Pancreas (tissue), 10 donors: ENCODE results near the gene RANBP3. TPM values are rescaled to one million over a fixed set of nuclear protein-coding genes. Genes with fewer than 3 reads are reported as not detected.

Experiments
- ATAC-seq, 4 donors: fragments of 200-7000 bp; cut with Tn5 transposase; one replicate each; pipeline versions ENCODE4 v1.8.0 to v1.9.1; 2020; ENCODE audit warnings: mild to moderate bottlenecking in 4 of 4, moderate library complexity in 4 of 4
- DNase-seq, 6 donors: peaks; one replicate each; pipeline ENCODE4 v3.0.0-alpha.2; 2020
- FAIRE-seq: peaks from 2 replicates; lab custom pipeline; 2012; peaks lifted over from hg19 to GRCh38; lab: Jason Lieb, UNC
- H3K27ac ChIP-seq, 4 donors: fragments of 200-600 bp; sonication (generic); 1 replicate in 3 of 4; 2 replicates in 1 of 4; pipeline versions ENCODE4 v1.5.0 to v1.8.0; 2020
- H3K27me3 ChIP-seq, 4 donors: fragments of 200-600 bp; one replicate each; pipeline ENCODE4 v1.8.0; 2021
- H3K36me3 ChIP-seq, 3 donors: fragments of 200-600 bp; sonication (generic) in 1 of 3; one replicate each; pipeline versions ENCODE4 v1.5.0 to v1.8.0; 2020 to 2021
- H3K4me1 ChIP-seq, 3 donors: fragments of 200-600 bp; one replicate each; pipeline ENCODE4 v1.8.0; 2021
- H3K4me3 ChIP-seq, 4 donors: fragments of 200-600 bp; sonication (generic) in 2 of 4; one replicate each; pipeline versions ENCODE4 v1.5.0 to v1.8.0; 2020 to 2021
- H3K9me3 ChIP-seq, 4 donors: fragments of 200-600 bp; one replicate each; pipeline ENCODE4 v1.8.0; 2021
- WGBS, 2 donors: extraction: QIAGEN DNeasy Blood & Tissue Kit; methylation state at CpG; one replicate each; pipeline ENCODE4 v1.1.7; 2013; 5-methylcytosine and 5-hydroxymethylcytosine counted together
- intact Hi-C, 3 donors: fragments of 100-400 bp; cut with DNase I; formaldehyde crosslinking; loops; one replicate each; pipeline versions ENCODE4 v1.11.1 to v1.14.2; 2022
- polyA plus RNA-seq, 2 donors: library from polyadenylated mRNA; stranded (reverse); fragments of 200-250 nt; gene quantifications; one replicate each; pipeline ENCODE4 v1.2.3, GENCODE V29; 2013
- total RNA-seq, 6 donors: library from RNA; stranded (reverse); fragmentation: NEBNext Ultra II Directional in 4 of 6; extraction: Animal tissue kit (Norgen Biotek cat#: 25700) in 4 of 6; gene quantifications; one replicate each; pipeline versions ENCODE4 v1.2.1 to v1.2.4, GENCODE V29; 2021 to 2023
- TF ChIP-seq, protein P1 (sequence below), 4 donors: fragments of 200-600 bp; sonication (generic) in 3 of 4; IDR thresholded peaks; one replicate each; pipeline versions ENCODE4 v1.5.0 to v1.8.0; 2021; ENCODE audit warnings: antibody characterized with exemption in 4 of 4
- donor health status: healthy with polysubstance abuse.
- donor health status: DM: no; HTN: no; CAD: no; lungs with moderate emphysema.
- donor health status: DM: no; HTN: no; CAD: no.
- donor health status: control.
- donor health status: control.
- donor health status: Bipolar disorder and iron deficiency.
- donor health status: DM: yes; HTN: yes; CAD: no.
- donor health status: DM: no; HTN: no; CAD: no.
- donor health status: DM: no; HTN: no; CAD: no.
- donor health status: DM: yes; HTN: yes; CAD: no.

Gene RANBP3
- total and polyA plus RNA-seq, 8 donors, result 27.6 to 42.2 (median 34.7) TPM

DNA sequence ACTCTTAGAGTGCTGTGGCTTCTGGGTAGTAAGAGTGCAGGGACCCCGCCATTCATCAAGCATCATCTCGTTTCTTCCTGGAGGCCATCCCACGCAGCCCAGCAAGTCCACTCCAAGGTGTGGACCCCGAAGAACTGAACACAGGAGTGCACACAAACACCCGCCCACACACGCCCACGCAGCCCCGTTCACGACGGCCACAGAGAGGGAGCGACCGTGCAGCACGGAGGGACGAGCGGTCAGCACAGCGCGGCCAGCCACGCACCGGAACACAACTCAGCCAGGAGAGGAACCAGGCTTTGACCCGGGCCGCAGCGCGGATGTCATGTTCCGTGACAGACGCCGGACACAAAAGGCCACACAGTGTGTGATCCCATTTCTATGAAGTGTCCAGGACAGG is 18.2 kb upstream of the RANBP3 start:
- H3K4me1 ChIP-seq, result no peaks in the 10 kb centered on the region
- no peaks in the 10 kb centered on the region for H3K36me3 ChIP-seq
- TF ChIP-seq, protein P1, sequence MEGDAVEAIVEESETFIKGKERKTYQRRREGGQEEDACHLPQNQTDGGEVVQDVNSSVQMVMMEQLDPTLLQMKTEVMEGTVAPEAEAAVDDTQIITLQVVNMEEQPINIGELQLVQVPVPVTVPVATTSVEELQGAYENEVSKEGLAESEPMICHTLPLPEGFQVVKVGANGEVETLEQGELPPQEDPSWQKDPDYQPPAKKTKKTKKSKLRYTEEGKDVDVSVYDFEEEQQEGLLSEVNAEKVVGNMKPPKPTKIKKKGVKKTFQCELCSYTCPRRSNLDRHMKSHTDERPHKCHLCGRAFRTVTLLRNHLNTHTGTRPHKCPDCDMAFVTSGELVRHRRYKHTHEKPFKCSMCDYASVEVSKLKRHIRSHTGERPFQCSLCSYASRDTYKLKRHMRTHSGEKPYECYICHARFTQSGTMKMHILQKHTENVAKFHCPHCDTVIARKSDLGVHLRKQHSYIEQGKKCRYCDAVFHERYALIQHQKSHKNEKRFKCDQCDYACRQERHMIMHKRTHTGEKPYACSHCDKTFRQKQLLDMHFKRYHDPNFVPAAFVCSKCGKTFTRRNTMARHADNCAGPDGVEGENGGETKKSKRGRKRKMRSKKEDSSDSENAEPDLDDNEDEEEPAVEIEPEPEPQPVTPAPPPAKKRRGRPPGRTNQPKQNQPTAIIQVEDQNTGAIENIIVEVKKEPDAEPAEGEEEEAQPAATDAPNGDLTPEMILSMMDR (IDR thresholded peaks at IDR 0.05), result no peak
- WGBS, 2 donors, result 88 to 96% methylated on average over 26 of the region's 26 CpGs
- intact Hi-C loops, result no loop called here
- FAIRE-seq (no peak), ATAC-seq (no peak), DNase-seq (no peak)
- H3K4me3 ChIP-seq, result no peak overlapping the region
- H3K27ac ChIP-seq, result no peak overlapping the region
- no peaks in the 10 kb centered on the region for H3K9me3 ChIP-seq
- H3K27me3 ChIP-seq, result no peaks in the 10 kb centered on the region

DNA sequence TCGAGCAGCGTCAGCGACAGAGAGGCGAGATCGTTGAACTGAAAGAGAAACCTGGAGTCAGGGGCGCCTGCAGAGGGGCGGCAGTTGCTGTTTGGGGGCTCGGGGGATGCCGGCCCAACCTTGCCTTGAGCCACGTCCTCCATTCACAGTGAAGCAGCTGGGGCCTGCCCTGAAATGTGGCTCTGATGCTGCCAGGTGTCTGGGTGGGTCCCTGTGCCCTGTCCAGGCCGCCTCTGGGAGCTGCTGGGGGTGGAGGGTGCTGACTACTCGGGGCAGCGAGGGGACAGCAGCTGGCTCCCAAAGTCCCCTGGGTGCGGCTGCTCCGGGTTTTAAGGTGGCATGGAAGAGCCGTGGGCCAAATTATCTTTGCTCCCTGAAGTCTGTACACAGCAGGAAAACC is 17.7 kb upstream of the RANBP3 start:
- no peaks in the 10 kb centered on the region for H3K36me3 ChIP-seq
- H3K4me1 ChIP-seq, result no peaks in the 10 kb centered on the region
- intact Hi-C loops, result no loop called here
- 87 to 95% methylated on average over 16 of the region's 16 CpGs for WGBS, 2 donors
- TF ChIP-seq, protein P1 (IDR thresholded peaks at IDR 0.05), result no peak
- no peaks in the 10 kb centered on the region for H3K27me3 ChIP-seq
- no peak overlapping the region for H3K4me3 ChIP-seq
- ATAC-seq (no peak), DNase-seq (no peak), FAIRE-seq (no peak)
- no peak overlapping the region for H3K27ac ChIP-seq
- no peaks in the 10 kb centered on the region for H3K9me3 ChIP-seq

DNA sequence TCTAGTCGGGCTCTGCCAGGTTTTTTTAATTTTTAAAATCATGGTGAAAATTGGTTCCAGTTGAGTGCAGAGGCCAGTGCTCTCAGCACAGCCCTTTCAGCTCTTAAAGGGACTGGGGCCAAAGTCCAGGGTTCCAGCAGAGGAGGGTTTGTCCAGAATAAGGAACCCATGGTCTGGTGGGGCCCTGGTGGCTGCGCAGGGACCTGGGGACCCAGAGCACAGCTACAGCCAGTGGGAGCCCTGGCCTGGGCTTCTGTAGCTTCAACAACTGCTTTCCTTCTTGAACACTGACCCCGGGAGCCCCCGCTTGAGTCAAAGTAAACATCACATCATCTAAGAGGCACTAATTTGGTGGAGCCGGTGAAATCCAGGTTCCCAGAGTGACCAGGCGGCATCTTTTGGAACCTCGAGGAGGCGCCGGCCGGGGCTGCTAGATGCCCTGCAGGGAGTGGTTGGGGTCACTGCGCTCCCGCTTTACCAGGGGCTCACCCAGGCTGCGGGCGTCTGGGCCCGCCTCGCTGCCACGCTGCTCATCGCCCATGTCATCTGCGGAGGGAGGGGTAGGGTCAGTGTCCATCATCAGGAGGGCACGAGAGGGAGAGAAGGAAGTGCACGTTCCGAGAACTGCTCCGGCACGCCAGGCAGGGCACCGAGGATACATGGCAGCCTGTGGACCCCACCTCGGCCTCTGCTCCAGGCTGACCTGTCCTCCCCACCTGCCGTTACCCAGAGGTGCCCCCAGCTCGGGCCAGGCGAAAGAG is 16.6 kb upstream of the RANBP3 start:
- Histone ChIP-seq H3K4me3 (no peak overlapping the region), H3K4me1 (no peaks in the 10 kb centered on the region), H3K36me3 (no peaks in the 10 kb centered on the region), H3K27ac (no peak overlapping the region), H3K9me3 (no peaks in the 10 kb centered on the region), H3K27me3 (no peaks in the 10 kb centered on the region)
- WGBS, 2 donors, result 88 to 89% methylated on average over 29 of the region's 29 CpGs
- FAIRE-seq, result no peak
- ATAC-seq, result no peak
- intact Hi-C loops, result no loop called here
- DNase-seq, result no peak
- TF ChIP-seq, protein P1 (IDR thresholded peaks at IDR 0.05), result no peak

DNA sequence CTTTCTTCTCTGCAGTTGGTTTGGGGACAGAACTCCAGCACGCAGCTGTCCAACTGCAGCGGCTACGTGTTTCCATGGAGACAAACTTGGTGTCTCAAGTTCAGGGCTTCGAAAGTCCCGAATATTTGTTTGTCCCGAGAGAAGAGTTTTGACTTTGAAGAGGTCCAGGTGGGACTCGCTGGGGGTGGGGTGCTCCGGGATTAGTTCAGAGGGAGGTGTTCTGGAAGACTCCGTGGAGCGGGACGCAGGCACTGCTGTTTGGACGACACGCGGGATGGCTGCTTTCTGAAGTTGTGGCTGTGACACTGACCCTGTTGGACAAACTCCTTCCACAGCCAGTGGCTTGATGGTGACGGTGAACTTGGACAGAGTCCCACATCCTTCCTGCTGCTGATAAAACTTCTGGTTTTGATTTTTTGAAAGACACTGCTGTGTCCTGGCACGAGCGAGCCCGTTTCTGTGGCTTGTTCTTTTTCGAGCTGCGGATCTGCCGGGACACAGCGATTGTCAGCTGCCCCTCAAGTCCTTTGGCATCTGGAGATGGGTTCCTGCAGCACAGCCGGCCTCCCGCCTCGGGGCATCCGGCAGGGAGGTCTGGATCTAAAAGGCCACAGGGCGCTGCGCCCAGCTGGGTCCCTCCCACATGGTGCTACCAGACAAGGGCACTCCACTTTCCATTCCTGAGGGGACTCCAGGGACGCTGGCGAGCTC is 15.9 kb upstream of the RANBP3 start:
- TF ChIP-seq, protein P1 (IDR thresholded peaks at IDR 0.05), result no peak
- H3K9me3 ChIP-seq, result no peaks in the 10 kb centered on the region
- H3K27ac ChIP-seq, result no peak overlapping the region
- intact Hi-C loops, result no loop called here
- H3K4me1 ChIP-seq, result no peaks in the 10 kb centered on the region
- H3K4me3 ChIP-seq, result no peak overlapping the region
- ATAC-seq (no peak), DNase-seq (no peak), FAIRE-seq (no peak)
- 67 to 68% methylated on average over 30 of the region's 30 CpGs for WGBS, 2 donors
- no peaks in the 10 kb centered on the region for H3K36me3 ChIP-seq
- H3K27me3 ChIP-seq, result no peaks in the 10 kb centered on the region

DNA sequence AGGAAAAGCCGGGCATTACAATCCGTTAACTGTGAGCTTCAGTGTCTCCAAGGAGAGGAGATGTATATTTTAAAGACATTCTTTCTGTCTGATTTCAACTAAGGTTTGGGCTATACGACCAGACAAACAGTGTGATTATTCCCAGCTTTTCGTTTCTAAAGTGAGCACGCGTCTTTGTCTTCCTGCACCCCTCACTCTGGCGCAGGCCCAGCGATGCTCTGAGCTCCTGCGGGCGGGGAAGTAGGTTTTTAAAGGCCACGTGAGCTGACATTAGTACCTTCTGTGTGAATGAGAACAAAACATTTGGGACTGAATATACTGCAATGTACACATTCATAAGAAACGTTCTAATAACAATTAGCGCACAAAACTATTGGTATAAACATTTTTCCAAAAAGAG is 15.3 kb upstream of the RANBP3 start:
- H3K4me3 ChIP-seq, result no peak overlapping the region
- DNase-seq (no peak), ATAC-seq (no peak), FAIRE-seq (no peak)
- TF ChIP-seq, protein P1 (IDR thresholded peaks at IDR 0.05), result no peak
- H3K4me1 ChIP-seq, result no peaks in the 10 kb centered on the region
- no peaks in the 10 kb centered on the region for H3K9me3 ChIP-seq
- intact Hi-C loops, result no loop called here
- no peaks in the 10 kb centered on the region for H3K27me3 ChIP-seq
- WGBS, 2 donors, result 80 to 81% methylated on average over 13 of the region's 13 CpGs
- no peaks in the 10 kb centered on the region for H3K36me3 ChIP-seq
- no peak overlapping the region for H3K27ac ChIP-seq
